H9 (cell line): ENCODE data around the gene TGM5. TPM values are rescaled to one million over a fixed set of nuclear protein-coding genes. Genes with fewer than 3 reads are reported as not detected.
A peak's percentile ranks its signal among the peaks of the same experiment; 100 is the strongest.

Source experiments
- DNase-seq: peaks from one replicate; pipeline ENCODE4 v3.0.0-alpha.2; 2017
- H2AFZ ChIP-seq: one replicate; pipeline ENCODE4 v1.6.1; 2013; ENCODE audit warnings: mild to moderate bottlenecking, low read length, control low read depth, moderate library complexity
- H2AK5ac ChIP-seq: 2 replicates; pipeline ENCODE4 v1.6.1; 2013; ENCODE audit warnings: low read length, control low read depth, mixed read lengths; ENCODE audit not compliant: insufficient read length
- H2BK120ac ChIP-seq: one replicate; pipeline ENCODE4 v1.6.1; 2013; ENCODE audit warnings: low read depth, mild to moderate bottlenecking, low read length, control low read depth, inconsistent platforms; ENCODE audit not compliant: poor library complexity, severe bottlenecking
- H2BK12ac ChIP-seq: 2 replicates; pipeline ENCODE4 v1.6.1; 2013; ENCODE audit warnings: low read length, control low read depth, mixed read lengths, low read depth; ENCODE audit not compliant: insufficient read length
- H2BK15ac ChIP-seq: 2 replicates; pipeline ENCODE4 v1.6.1; 2013; ENCODE audit warnings: low read depth, low read length, control low read depth
- H2BK20ac ChIP-seq: one replicate; pipeline ENCODE4 v1.6.1; 2013; ENCODE audit warnings: low read depth, mild to moderate bottlenecking, low read length, control low read depth, inconsistent platforms; ENCODE audit not compliant: poor library complexity, severe bottlenecking
- H2BK5ac ChIP-seq: 2 replicates; pipeline ENCODE4 v1.6.1; 2013; ENCODE audit warnings: low read length, control low read depth, mixed read lengths; ENCODE audit not compliant: insufficient read length
- H3K14ac ChIP-seq: 2 replicates; pipeline ENCODE4 v1.6.1; 2013; ENCODE audit warnings: low read length, control low read depth; ENCODE audit not compliant: insufficient read depth
- H3K18ac ChIP-seq: 2 replicates; pipeline ENCODE4 v1.6.1; 2013; ENCODE audit warnings: low read depth, mild to moderate bottlenecking, mixed read lengths, low read length, control low read depth; ENCODE audit not compliant: insufficient read length
- H3K23ac ChIP-seq: 2 replicates; pipeline ENCODE4 v1.6.1; 2013; ENCODE audit warnings: low read length, control low read depth, mixed read lengths, low read depth; ENCODE audit not compliant: insufficient read length
- H3K23me2 ChIP-seq: 2 replicates; pipeline ENCODE4 v1.6.1; 2013; ENCODE audit warnings: low read depth, mild to moderate bottlenecking, mixed read lengths, low read length, control low read depth; ENCODE audit not compliant: insufficient read length, poor library complexity, severe bottlenecking
- H3K27ac ChIP-seq: 2 replicates; pipeline ENCODE4 v1.5.1; 2013; ENCODE audit warnings: low read length, control low read depth, mixed read lengths, low read depth; ENCODE audit not compliant: insufficient read length
- H3K27me3 ChIP-seq: 2 replicates; pipeline ENCODE4 v1.6.1; 2013; ENCODE audit warnings: low read length, control low read depth, inconsistent platforms; ENCODE audit not compliant: insufficient read depth
- H3K4ac ChIP-seq: 2 replicates; pipeline ENCODE4 v1.6.1; 2013; ENCODE audit warnings: low read depth, mild to moderate bottlenecking, control low read depth, inconsistent platforms, low read length, moderate library complexity
- H3K4me1 ChIP-seq: 2 replicates; pipeline ENCODE4 v1.6.1; 2013; ENCODE audit warnings: low read length, control low read depth, inconsistent platforms; ENCODE audit not compliant: insufficient read depth
- H3K4me2 ChIP-seq: 2 replicates; pipeline ENCODE4 v1.6.1; 2013; ENCODE audit warnings: low read length, control low read depth, mixed read lengths; ENCODE audit not compliant: insufficient read length, insufficient read depth
- H3K56ac ChIP-seq: 2 replicates; pipeline ENCODE4 v1.6.1; 2013; ENCODE audit warnings: low read depth, mild to moderate bottlenecking, mixed read lengths, low read length, control low read depth; ENCODE audit not compliant: insufficient read length
- H3K79me1 ChIP-seq: 2 replicates; pipeline ENCODE4 v1.6.1; 2013; ENCODE audit warnings: low read depth, mild to moderate bottlenecking, moderate library complexity, low read length, control low read depth, inconsistent platforms; ENCODE audit not compliant: insufficient read depth, poor library complexity, severe bottlenecking
- H3K79me2 ChIP-seq: 2 replicates; pipeline ENCODE4 v1.6.1; 2013; ENCODE audit warnings: low read length, control low read depth, inconsistent platforms; ENCODE audit not compliant: insufficient read depth
- H3K9ac ChIP-seq: 2 replicates; pipeline ENCODE4 v1.6.1; 2013; ENCODE audit warnings: low read length, control low read depth, mixed read lengths; ENCODE audit not compliant: insufficient read length; ENCODE audit errors: extremely low read depth
- H3K9me3 ChIP-seq: one replicate; pipeline ENCODE4 v1.6.1; 2013; ENCODE audit warnings: low read depth, low read length, inconsistent platforms; ENCODE audit not compliant: control insufficient read depth
- H3T11ph ChIP-seq: one replicate; pipeline ENCODE4 v1.6.1; 2013; ENCODE audit warnings: mild to moderate bottlenecking, low read length, control low read depth, inconsistent platforms
- H4K20me1 ChIP-seq: one replicate; pipeline ENCODE4 v1.6.1; 2013; ENCODE audit not compliant: control insufficient read depth, insufficient read length, insufficient read depth
- H4K5ac ChIP-seq: 2 replicates; pipeline ENCODE4 v1.6.1; 2013; ENCODE audit warnings: low read depth, mild to moderate bottlenecking, mixed read lengths, low read length, control low read depth; ENCODE audit not compliant: insufficient read length
- H4K8ac ChIP-seq: replicated peaks from 2 replicates; pipeline ENCODE4 v1.6.1; 2013; ENCODE audit warnings: low read length, control low read depth, mixed read lengths, low read depth; ENCODE audit not compliant: insufficient read length
- H4K91ac ChIP-seq: 2 replicates; pipeline ENCODE4 v1.6.1; 2013; ENCODE audit warnings: low read depth, mild to moderate bottlenecking, moderate library complexity, mixed read lengths, low read length, control low read depth; ENCODE audit not compliant: insufficient read length
- H3K27ac Mint-ChIP-seq, 3 experiments: 2 replicates in 2 of 3; 3 replicates in 1 of 3; pipeline ENCODE4 v1.8.0; 2020 to 2021; ENCODE audit warnings: mixed read lengths in 3 of 3, mild to moderate bottlenecking in 1 of 3, moderate library complexity in 1 of 3
- H3K27me3 Mint-ChIP-seq: 2 replicates; pipeline ENCODE4 v1.8.0; 2021; ENCODE audit warnings: low read depth, mild to moderate bottlenecking, moderate library complexity, mixed read lengths
- H3K36me3 Mint-ChIP-seq, 3 experiments: 2 replicates in 2 of 3; 3 replicates in 1 of 3; pipeline ENCODE4 v1.8.0; 2020 to 2021; ENCODE audit warnings: low read depth in 3 of 3, mixed read lengths in 3 of 3; ENCODE audit not compliant: insufficient read depth in 1 of 3
- H3K4me1 Mint-ChIP-seq, 2 experiments: 2 replicates each; pipeline ENCODE4 v1.8.0; 2020; ENCODE audit warnings: mixed read lengths in 2 of 2
- H3K4me3 Mint-ChIP-seq, 2 experiments: 2 replicates in 1 of 2; 3 replicates in 1 of 2; pipeline ENCODE4 v1.8.0; 2020 to 2021; ENCODE audit warnings: mild to moderate bottlenecking in 2 of 2, mixed read lengths in 2 of 2, moderate library complexity in 1 of 2
- H3K9me3 Mint-ChIP-seq, 2 experiments: 2 replicates in 1 of 2; 3 replicates in 1 of 2; pipeline ENCODE4 v1.8.0; 2020; ENCODE audit warnings: mild to moderate bottlenecking in 2 of 2, mixed read lengths in 2 of 2, moderate library complexity in 1 of 2
- WGBS: extraction: QIAGEN DNeasy Blood & Tissue Kit; methylation state at CpG from one replicate; pipeline ENCODE4 v1.1.7; 2013; ENCODE audit warnings: missing lambda C conversion rate, low lambda C conversion rate, mixed read lengths; ENCODE audit not compliant: insufficient read length; ENCODE audit errors: extremely low coverage; 5-methylcytosine and 5-hydroxymethylcytosine counted together
- total RNA-seq: library from RNA; stranded (reverse); gene quantifications from 2 replicates; pipeline ENCODE4 v1.2.1, GENCODE V29; 2021
- TF ChIP-seq, protein P1 (sequence below): fragments of 200-600 bp; sonication (generic); conservative IDR thresholded peaks from 3 replicates; pipeline ENCODE4 v1.8.0; 2021; ENCODE audit warnings: antibody characterized with exemption, mild to moderate bottlenecking

The TGM5 gene
- total RNA-seq, 1 experiment from 2014 or later = not detected

DNA sequence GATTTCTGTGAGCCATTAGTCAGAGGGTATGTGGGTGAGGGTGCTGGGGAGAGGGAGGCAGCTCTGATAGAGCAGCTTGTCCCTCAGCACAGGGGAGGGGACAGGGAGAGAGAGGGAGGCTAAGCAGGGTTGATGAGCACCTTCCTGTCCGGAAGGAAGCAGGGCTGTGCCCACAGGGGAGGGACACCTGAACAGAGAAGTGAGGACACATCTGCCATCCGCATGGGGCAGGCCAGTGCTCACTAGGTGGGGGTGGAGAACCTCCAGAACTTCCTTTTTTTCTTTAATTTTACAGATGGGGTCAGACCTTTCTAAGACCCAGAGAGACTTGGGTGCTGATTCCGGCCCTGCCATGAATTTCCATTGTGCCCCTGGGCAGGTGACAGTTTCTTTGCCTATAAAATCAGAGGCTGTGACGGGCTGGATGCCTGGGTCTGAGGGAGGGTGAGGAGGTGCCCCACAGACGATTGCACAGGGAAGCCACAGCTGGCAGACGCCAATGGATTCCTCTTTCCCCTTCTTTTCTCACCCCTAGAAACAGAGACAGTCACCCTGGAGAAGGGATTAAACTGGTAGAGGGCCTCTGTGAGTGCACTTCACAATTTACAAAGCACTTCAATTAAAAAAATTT is 4.1 kb upstream of the TGM5 start:
- Histone ChIP-seq H2BK20ac (no peak overlapping the region), H3K23ac (no peak overlapping the region), H4K8ac (no peak overlapping the region), H3K79me1 (no peaks in the 10 kb centered on the region), H3K18ac (no peak overlapping the region), H2BK12ac (no peak overlapping the region), H2AK5ac (no peak overlapping the region), H3K4me2 (no peak overlapping the region), H4K91ac (no peak overlapping the region), H4K5ac (no peak overlapping the region), H3K27ac (no peak overlapping the region), H2BK15ac (no peak overlapping the region), H3K56ac (no peak overlapping the region), H3K79me2 (no peaks in the 10 kb centered on the region), H3K23me2 (no peaks in the 10 kb centered on the region), H3K27me3 (no peaks in the 10 kb centered on the region), H2BK5ac (no peak overlapping the region), H2AFZ (no peak overlapping the region), H4K20me1 (no peaks in the 10 kb centered on the region), H2BK120ac (no peak overlapping the region), H3K9ac (no peak overlapping the region), H3K4ac (no peak overlapping the region), H3K14ac (no peak overlapping the region; the same call in 1 of the 2 replicates), H3K9me3 (no peaks in the 10 kb centered on the region), H3T11ph (no peak overlapping the region), H3K4me1 (no peaks in the 10 kb centered on the region)
- Mint-ChIP-seq H3K27me3 (peaks cover 16% of the 10 kb centered on the region), H3K9me3 (peaks cover 0 to 2% of the 10 kb centered on the region in 2 experiments; a peak in 2 of 5 replicates), H3K27ac (peak overlapping the region in 1 of 3 experiments; percentile 38; a peak in 1 of 7 replicates), H3K4me1 (peaks cover 0 to 4% of the 10 kb centered on the region in 2 experiments; a peak in 2 of 4 replicates), H3K4me3 (no peak overlapping the region), H3K36me3 (no peaks in the 10 kb centered on the region)
- WGBS = no CpG with 5 or more reads among the region's 6 CpGs
- no peak for DNase-seq
- TF ChIP-seq, protein P1, sequence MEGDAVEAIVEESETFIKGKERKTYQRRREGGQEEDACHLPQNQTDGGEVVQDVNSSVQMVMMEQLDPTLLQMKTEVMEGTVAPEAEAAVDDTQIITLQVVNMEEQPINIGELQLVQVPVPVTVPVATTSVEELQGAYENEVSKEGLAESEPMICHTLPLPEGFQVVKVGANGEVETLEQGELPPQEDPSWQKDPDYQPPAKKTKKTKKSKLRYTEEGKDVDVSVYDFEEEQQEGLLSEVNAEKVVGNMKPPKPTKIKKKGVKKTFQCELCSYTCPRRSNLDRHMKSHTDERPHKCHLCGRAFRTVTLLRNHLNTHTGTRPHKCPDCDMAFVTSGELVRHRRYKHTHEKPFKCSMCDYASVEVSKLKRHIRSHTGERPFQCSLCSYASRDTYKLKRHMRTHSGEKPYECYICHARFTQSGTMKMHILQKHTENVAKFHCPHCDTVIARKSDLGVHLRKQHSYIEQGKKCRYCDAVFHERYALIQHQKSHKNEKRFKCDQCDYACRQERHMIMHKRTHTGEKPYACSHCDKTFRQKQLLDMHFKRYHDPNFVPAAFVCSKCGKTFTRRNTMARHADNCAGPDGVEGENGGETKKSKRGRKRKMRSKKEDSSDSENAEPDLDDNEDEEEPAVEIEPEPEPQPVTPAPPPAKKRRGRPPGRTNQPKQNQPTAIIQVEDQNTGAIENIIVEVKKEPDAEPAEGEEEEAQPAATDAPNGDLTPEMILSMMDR = no peak
